Posterior vena cava (tissue), 2 donors: ENCODE results near the gene SLITRK1. TPM values are rescaled to one million over a fixed set of nuclear protein-coding genes. Genes with fewer than 3 reads are reported as not detected.
A peak's percentile ranks its signal among the peaks of the same experiment; 100 is the strongest.

Experiments used
- DNase-seq: peaks from one replicate; pipeline ENCODE4 v3.0.0-alpha.2; 2020; ENCODE audit warnings: low spot score
- intact Hi-C, 2 donors: fragments of 100-400 bp; cut with DNase I; formaldehyde crosslinking; loops; one replicate each; pipeline versions ENCODE4 v1.14.1 to v1.14.2; 2022 to 2023
- long read RNA-seq, 2 donors: library from polyadenylated mRNA; unstranded; transcript quantifications; one replicate each; pipeline ENCODE4 v2.0.0, GENCODE V29; 2020 to 2021
- total RNA-seq, 2 donors: library from RNA; stranded (reverse); fragmentation: NEBNext Ultra II Directional; extraction: Animal tissue kit (Norgen Biotek cat#: 25700); gene quantifications; one replicate each; pipeline ENCODE4 v1.2.1, GENCODE V29; 2021
- donor health status: DM: yes; HTN: yes; CAD: no.
- donor health status: DM: yes; HTN: yes; CAD: no.

The SLITRK1 gene
- not detected for total RNA-seq
- long read RNA-seq, donor 1 = 0 reads
- long read RNA-seq, donor 2 = 0 reads

- no peak for DNase-seq
- intact Hi-C loops = no loop called here
Measured at GRCh38 chr13:83881917-83882605, at the start of gene SLITRK1. SLITRK1 (minus strand) TSS chr13:83882474; CDS start chr13:83881507, 967 bp downstream.

- DNase-seq = no peak
- intact Hi-C loops = no loop called here
Measured at GRCh38 chr13:83929157-83929556, 46.9 kb upstream of the SLITRK1 start.

- DNase-seq = no peak
- intact Hi-C loops = no loop called here
Measured at GRCh38 chr13:83919775-83920174, 37.5 kb upstream of the SLITRK1 start.

- intact Hi-C loops = no loop called here
Measured at GRCh38 chr13:83914368-83914767, 32.1 kb upstream of the SLITRK1 start.

GRCh38 chr13:83907196-83907989, 25.1 kb upstream of the SLITRK1 start:
- no peak for DNase-seq
- intact Hi-C loops = no loop called here

More at GRCh38 chr13:83914368-83914767, 32.1 kb upstream of the SLITRK1 start:
- no peak for DNase-seq

- DNase-seq = no peak
- intact Hi-C loops = no loop called here
Measured at GRCh38 chr13:83906240-83906820, 24.1 kb upstream of the SLITRK1 start.

- intact Hi-C loops = no loop called here
- no peak for DNase-seq
Measured at GRCh38 chr13:83905641-83906040, 23.4 kb upstream of the SLITRK1 start.

GRCh38 chr13:83895994-83896580, 13.8 kb upstream of the SLITRK1 start:
- DNase-seq = no peak
- intact Hi-C loops = no loop called here

- DNase-seq = no peak
- intact Hi-C loops = no loop called here
Measured at GRCh38 chr13:83890358-83890757, 8.1 kb upstream of the SLITRK1 start.

GRCh38 chr13:83884141-83884540, 1.9 kb upstream of the SLITRK1 start:
- intact Hi-C loops = no loop called here

GRCh38 chr13:83883061-83883523, 818 bp upstream of the SLITRK1 start:
- no peak for DNase-seq
- intact Hi-C loops = no loop called here

More at GRCh38 chr13:83884141-83884540, 1.9 kb upstream of the SLITRK1 start:
- DNase-seq = no peak

- DNase-seq = no peak
- intact Hi-C loops = no loop called here
Measured at GRCh38 chr13:83882606-83882959, 309 bp upstream of the SLITRK1 start.

GRCh38 chr13:83881140-83881684, 1.1 kb downstream of the SLITRK1 start:
- intact Hi-C loops = no loop called here
- no peak for DNase-seq

GRCh38 chr13:83880275-83881139, 1.8 kb downstream of the SLITRK1 start:
- intact Hi-C loops = no loop called here
- no peak for DNase-seq

- peak; percentile 64 for DNase-seq
- intact Hi-C loops = no loop called here
Measured at GRCh38 chr13:83879431-83880171, 2.7 kb downstream of the SLITRK1 start.

- DNase-seq = peak; percentile 72
- intact Hi-C loops = no loop called here
Measured at GRCh38 chr13:83878691-83879430, 3.4 kb downstream of the SLITRK1 start.

- intact Hi-C loops = no loop called here
- DNase-seq = no peak
Measured at GRCh38 chr13:83877651-83878355, 4.5 kb downstream of the SLITRK1 start.
